WTC11 (cell line): Measurements from ENCODE around the gene SORCS2. TPM values are rescaled to one million over a fixed set of nuclear protein-coding genes. Genes with fewer than 3 reads are reported as not detected.
A peak's percentile ranks its signal among the peaks of the same experiment; 100 is the strongest.

Source experiments
- ATAC-seq: fragments of 200-7000 bp; cut with Tn5 transposase; 2 replicates; pipeline ENCODE4 v1.10.0; 2021; ENCODE audit warnings: mild to moderate bottlenecking, moderate library complexity
- CTCF ChIA-PET: fragments of 300-600 bp; sonication (Branson Sonifier 250); formaldehyde crosslinking; loops from one replicate; lab custom pipeline; 2021; ENCODE audit warnings: antibody characterized with exemption; lab: Charles Lee
- POLR2A ChIA-PET: fragments of 350-600 bp; sonication (Branson Sonifier 250); formaldehyde crosslinking; loops from one replicate; lab custom pipeline; 2021; ENCODE audit warnings: antibody characterized with exemption; lab: Charles Lee
- DNase-seq: peaks from one replicate; pipeline ENCODE4 v3.0.0; 2021; ENCODE audit warnings: low spot score
- H3K27ac Mint-ChIP-seq: 2 replicates; pipeline ENCODE4 v1.8.0; 2021; ENCODE audit warnings: mixed read lengths
- H3K27me3 Mint-ChIP-seq: 2 replicates; pipeline ENCODE4 v1.8.0; 2021; ENCODE audit warnings: low read depth, mild to moderate bottlenecking, moderate library complexity, mixed read lengths
- H3K36me3 Mint-ChIP-seq: 2 replicates; pipeline ENCODE4 v1.8.0; 2021; ENCODE audit warnings: mixed read lengths
- H3K4me1 Mint-ChIP-seq: 2 replicates; pipeline ENCODE4 v1.8.0; 2022; ENCODE audit warnings: mixed read lengths
- H3K4me3 Mint-ChIP-seq: 2 replicates; pipeline ENCODE4 v1.8.0; 2021; ENCODE audit warnings: mild to moderate bottlenecking, moderate library complexity, mixed read lengths
- H3K9me3 Mint-ChIP-seq: 2 replicates; pipeline ENCODE4 v1.8.0; 2021; ENCODE audit warnings: mixed read lengths
- EMX1 ChIP-seq: fragments of 250-450 bp; sonication (Bioruptor Pico); IDR thresholded peaks from 2 replicates; pipeline ENCODE4 v1.8.0; 2021; ENCODE audit warnings: mild to moderate bottlenecking
- GRHL2 ChIP-seq: fragments of 250-450 bp; sonication (Bioruptor Pico); IDR thresholded peaks from 2 replicates; pipeline ENCODE4 v1.8.0; 2022; ENCODE audit warnings: mild to moderate bottlenecking, moderate library complexity; ENCODE audit not compliant: insufficient replicate concordance, severe bottlenecking
- IRF2 ChIP-seq: sonication (generic); formaldehyde crosslinking; IDR thresholded peaks from 2 replicates; pipeline ENCODE4 v1.8.0; 2022; ENCODE audit warnings: low read depth, missing genetic modification reagents, borderline replicate concordance
- MXD4 ChIP-seq: fragments of 250-450 bp; sonication (Bioruptor Pico); IDR thresholded peaks from 2 replicates; pipeline ENCODE4 v1.8.0; 2021; ENCODE audit warnings: mild to moderate bottlenecking, moderate library complexity, borderline replicate concordance
- NR2C2 ChIP-seq: sonication (generic); formaldehyde crosslinking; IDR thresholded peaks from 2 replicates; pipeline ENCODE4 v1.8.0; 2022; ENCODE audit warnings: mild to moderate bottlenecking, missing genetic modification reagents
- NR3C1 ChIP-seq: sonication (generic); formaldehyde crosslinking; conservative IDR thresholded peaks from 2 replicates; pipeline ENCODE4 v1.8.1; 2023; ENCODE audit warnings: low read depth, mild to moderate bottlenecking, missing genetic modification reagents
- OVOL2 ChIP-seq: fragments of 250-450 bp; sonication (Bioruptor Pico); IDR thresholded peaks from 2 replicates; pipeline ENCODE4 v1.9.0; 2021; ENCODE audit warnings: mild to moderate bottlenecking, borderline replicate concordance
- SP1 ChIP-seq: sonication (generic); formaldehyde crosslinking; conservative IDR thresholded peaks from 2 replicates; pipeline ENCODE4 v1.8.1; 2022; ENCODE audit warnings: missing genetic modification reagents
- TCF7 ChIP-seq: sonication (generic); formaldehyde crosslinking; IDR thresholded peaks from 2 replicates; pipeline ENCODE4 v1.8.0; 2022; ENCODE audit warnings: mild to moderate bottlenecking, low read depth, missing genetic modification reagents, moderate library complexity
- TP53 ChIP-seq: sonication (generic); formaldehyde crosslinking; IDR thresholded peaks from 2 replicates; pipeline ENCODE4 v1.8.1; 2023; ENCODE audit warnings: mild to moderate bottlenecking, missing genetic modification reagents
- ZNF121 ChIP-seq: sonication (generic); formaldehyde crosslinking; IDR thresholded peaks from 2 replicates; pipeline ENCODE4 v1.8.0; 2023; ENCODE audit warnings: missing genetic modification reagents
- ZNF138 ChIP-seq: sonication (generic); formaldehyde crosslinking; conservative IDR thresholded peaks from 2 replicates; pipeline ENCODE4 v1.8.1; 2022; ENCODE audit warnings: mild to moderate bottlenecking, moderate library complexity, missing genetic modification reagents
- ZNF219 ChIP-seq: sonication (generic); formaldehyde crosslinking; IDR thresholded peaks from 2 replicates; pipeline ENCODE4 v1.8.0; 2023; ENCODE audit warnings: missing genetic modification reagents, mild to moderate bottlenecking, borderline replicate concordance
- ZNF232 ChIP-seq: sonication (generic); formaldehyde crosslinking; IDR thresholded peaks from 2 replicates; pipeline ENCODE4 v1.8.0; 2022; ENCODE audit warnings: mild to moderate bottlenecking, missing genetic modification reagents
- total RNA-seq: library from RNA; stranded (reverse); gene quantifications from 3 replicates; pipeline ENCODE4 v1.2.3, GENCODE V29; 2021
- TF ChIP-seq, protein P1 (sequence below): sonication (generic); formaldehyde crosslinking; IDR thresholded peaks from 2 replicates; pipeline ENCODE4 v1.8.1; 2022; ENCODE audit warnings: low read depth, mild to moderate bottlenecking, moderate library complexity, missing genetic modification reagents, borderline replicate concordance
- TF ChIP-seq, protein P2 (sequence below): sonication (generic); formaldehyde crosslinking; IDR thresholded peaks from 2 replicates; pipeline ENCODE4 v1.8.1; 2023; ENCODE audit warnings: mild to moderate bottlenecking, missing genetic modification reagents
- TF ChIP-seq, protein P3 (sequence below): sonication (generic); formaldehyde crosslinking; conservative IDR thresholded peaks from 2 replicates; pipeline ENCODE4 v1.8.1; 2022; ENCODE audit warnings: mild to moderate bottlenecking, missing genetic modification reagents
- TF ChIP-seq, protein P4 (sequence below): fragments of 250-450 bp; sonication (Bioruptor Pico); IDR thresholded peaks from 2 replicates; pipeline ENCODE4 v1.9.0; 2021; ENCODE audit warnings: mild to moderate bottlenecking
- TF ChIP-seq, protein P5 (sequence below): sonication (generic); formaldehyde crosslinking; IDR thresholded peaks from 2 replicates; pipeline ENCODE4 v1.8.1; 2023; ENCODE audit warnings: mild to moderate bottlenecking, missing genetic modification reagents, moderate library complexity
- TF ChIP-seq, protein P6 (sequence below): sonication (generic); formaldehyde crosslinking; IDR thresholded peaks from 2 replicates; pipeline ENCODE4 v1.8.0; 2022; ENCODE audit warnings: mild to moderate bottlenecking, missing genetic modification reagents
- TF ChIP-seq, protein P7 (sequence below): sonication (generic); formaldehyde crosslinking; IDR thresholded peaks from 2 replicates; pipeline ENCODE4 v1.8.0; 2022; ENCODE audit warnings: mild to moderate bottlenecking, missing genetic modification reagents
- TF ChIP-seq, protein P8 (sequence below): sonication (generic); formaldehyde crosslinking; IDR thresholded peaks from 2 replicates; pipeline ENCODE4 v1.8.0; 2022; ENCODE audit warnings: mild to moderate bottlenecking, missing genetic modification reagents

SORCS2 gene
- total RNA-seq, 1 experiment from 2014 or later = 6.6 TPM

DNA sequence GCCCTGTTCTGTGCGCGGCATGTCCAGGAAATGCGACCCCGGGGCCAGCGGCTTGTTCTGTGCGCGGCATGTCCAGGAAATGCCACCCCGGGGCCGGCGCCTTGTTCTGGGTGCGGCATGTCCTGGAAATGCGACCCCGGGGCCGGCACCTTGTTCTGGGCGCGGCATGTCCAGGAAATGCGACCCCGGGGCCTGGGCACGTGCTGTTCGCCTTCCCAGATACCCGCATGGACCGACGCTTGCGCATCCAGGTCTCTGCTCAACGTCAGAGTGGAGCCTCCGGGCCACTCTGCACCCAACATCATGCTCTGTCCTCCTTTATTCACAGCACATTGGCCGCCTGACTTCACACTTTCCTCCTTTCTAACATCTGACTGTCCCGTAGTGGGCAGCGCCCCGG lies 318.2 kb downstream of the SORCS2 start:
- Mint-ChIP-seq H3K9me3 (no peaks in the 10 kb centered on the region), H3K27ac (peak overlapping the region; percentile 16; the same call in 1 of the 2 replicates), H3K4me3 (no peak overlapping the region), H3K4me1 (peaks cover 12% of the 10 kb centered on the region), H3K36me3 (no peaks in the 10 kb centered on the region), H3K27me3 (no peaks in the 10 kb centered on the region)
- ChIA-PET POLR2A (no interaction called here), CTCF (no interaction called here)
- DNase-seq (no peak), ATAC-seq (no peak)
- TF ChIP-seq ZNF121 (CRISPR knock-in tag) (no peak), TP53 (CRISPR knock-in tag) (no peak), ZNF219 (CRISPR knock-in tag) (no peak), OVOL2 (CRISPR knock-in tag) (no peak), TCF7 (CRISPR knock-in tag) (no peak), EMX1 (CRISPR knock-in tag) (no peak), IRF2 (no peak), ZNF138 (CRISPR knock-in tag) (no peak), NR2C2 (CRISPR knock-in tag) (no peak), ZNF232 (CRISPR knock-in tag) (no peak), SP1 (CRISPR knock-in tag) (no peak), MXD4 (CRISPR knock-in tag) (no peak), GRHL2 (CRISPR knock-in tag) (no peak)
- TF ChIP-seq, protein P1, sequence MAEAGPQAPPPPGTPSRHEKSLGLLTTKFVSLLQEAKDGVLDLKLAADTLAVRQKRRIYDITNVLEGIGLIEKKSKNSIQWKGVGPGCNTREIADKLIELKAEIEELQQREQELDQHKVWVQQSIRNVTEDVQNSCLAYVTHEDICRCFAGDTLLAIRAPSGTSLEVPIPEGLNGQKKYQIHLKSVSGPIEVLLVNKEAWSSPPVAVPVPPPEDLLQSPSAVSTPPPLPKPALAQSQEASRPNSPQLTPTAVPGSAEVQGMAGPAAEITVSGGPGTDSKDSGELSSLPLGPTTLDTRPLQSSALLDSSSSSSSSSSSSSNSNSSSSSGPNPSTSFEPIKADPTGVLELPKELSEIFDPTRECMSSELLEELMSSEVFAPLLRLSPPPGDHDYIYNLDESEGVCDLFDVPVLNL (CRISPR knock-in tag) = no peak
- TF ChIP-seq, protein P2, sequence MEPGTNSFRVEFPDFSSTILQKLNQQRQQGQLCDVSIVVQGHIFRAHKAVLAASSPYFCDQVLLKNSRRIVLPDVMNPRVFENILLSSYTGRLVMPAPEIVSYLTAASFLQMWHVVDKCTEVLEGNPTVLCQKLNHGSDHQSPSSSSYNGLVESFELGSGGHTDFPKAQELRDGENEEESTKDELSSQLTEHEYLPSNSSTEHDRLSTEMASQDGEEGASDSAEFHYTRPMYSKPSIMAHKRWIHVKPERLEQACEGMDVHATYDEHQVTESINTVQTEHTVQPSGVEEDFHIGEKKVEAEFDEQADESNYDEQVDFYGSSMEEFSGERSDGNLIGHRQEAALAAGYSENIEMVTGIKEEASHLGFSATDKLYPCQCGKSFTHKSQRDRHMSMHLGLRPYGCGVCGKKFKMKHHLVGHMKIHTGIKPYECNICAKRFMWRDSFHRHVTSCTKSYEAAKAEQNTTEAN (CRISPR knock-in tag) = no peak
- TF ChIP-seq, protein P3, sequence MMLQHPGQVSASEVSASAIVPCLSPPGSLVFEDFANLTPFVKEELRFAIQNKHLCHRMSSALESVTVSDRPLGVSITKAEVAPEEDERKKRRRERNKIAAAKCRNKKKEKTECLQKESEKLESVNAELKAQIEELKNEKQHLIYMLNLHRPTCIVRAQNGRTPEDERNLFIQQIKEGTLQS = no peak
- TF ChIP-seq, protein P4, sequence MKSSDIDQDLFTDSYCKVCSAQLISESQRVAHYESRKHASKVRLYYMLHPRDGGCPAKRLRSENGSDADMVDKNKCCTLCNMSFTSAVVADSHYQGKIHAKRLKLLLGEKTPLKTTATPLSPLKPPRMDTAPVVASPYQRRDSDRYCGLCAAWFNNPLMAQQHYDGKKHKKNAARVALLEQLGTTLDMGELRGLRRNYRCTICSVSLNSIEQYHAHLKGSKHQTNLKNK = no peak
- TF ChIP-seq, protein P5, sequence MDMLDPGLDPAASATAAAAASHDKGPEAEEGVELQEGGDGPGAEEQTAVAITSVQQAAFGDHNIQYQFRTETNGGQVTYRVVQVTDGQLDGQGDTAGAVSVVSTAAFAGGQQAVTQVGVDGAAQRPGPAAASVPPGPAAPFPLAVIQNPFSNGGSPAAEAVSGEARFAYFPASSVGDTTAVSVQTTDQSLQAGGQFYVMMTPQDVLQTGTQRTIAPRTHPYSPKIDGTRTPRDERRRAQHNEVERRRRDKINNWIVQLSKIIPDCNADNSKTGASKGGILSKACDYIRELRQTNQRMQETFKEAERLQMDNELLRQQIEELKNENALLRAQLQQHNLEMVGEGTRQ = no peak
- TF ChIP-seq, protein P6, sequence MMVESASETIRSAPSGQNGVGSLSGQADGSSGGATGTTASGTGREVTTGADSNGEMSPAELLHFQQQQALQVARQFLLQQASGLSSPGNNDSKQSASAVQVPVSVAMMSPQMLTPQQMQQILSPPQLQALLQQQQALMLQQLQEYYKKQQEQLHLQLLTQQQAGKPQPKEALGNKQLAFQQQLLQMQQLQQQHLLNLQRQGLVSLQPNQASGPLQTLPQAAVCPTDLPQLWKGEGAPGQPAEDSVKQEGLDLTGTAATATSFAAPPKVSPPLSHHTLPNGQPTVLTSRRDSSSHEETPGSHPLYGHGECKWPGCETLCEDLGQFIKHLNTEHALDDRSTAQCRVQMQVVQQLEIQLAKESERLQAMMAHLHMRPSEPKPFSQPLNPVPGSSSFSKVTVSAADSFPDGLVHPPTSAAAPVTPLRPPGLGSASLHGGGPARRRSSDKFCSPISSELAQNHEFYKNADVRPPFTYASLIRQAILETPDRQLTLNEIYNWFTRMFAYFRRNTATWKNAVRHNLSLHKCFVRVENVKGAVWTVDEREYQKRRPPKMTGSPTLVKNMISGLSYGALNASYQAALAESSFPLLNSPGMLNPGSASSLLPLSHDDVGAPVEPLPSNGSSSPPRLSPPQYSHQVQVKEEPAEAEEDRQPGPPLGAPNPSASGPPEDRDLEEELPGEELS (CRISPR knock-in tag) = no peak

DNA sequence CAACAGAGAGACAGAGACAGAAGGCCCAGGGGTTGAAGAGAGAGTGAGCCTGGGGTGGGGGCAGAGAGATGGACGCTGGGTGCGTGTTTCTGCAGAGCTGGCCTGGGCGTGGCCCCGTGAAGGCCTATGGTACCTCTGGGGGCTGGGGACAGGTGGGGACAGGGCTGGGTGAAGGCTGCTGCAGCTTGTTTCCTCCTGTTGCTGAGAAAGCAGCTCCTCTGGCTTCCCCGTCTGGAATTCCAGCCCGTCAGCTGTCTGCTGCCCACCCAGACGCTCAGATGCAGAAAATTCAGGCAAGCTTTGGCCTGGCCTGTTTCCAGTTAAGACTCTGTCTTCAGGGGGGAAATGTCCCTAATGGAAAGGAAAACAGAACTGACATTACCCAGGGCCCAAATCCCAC lies 319.2 kb downstream of the SORCS2 start:
- no peak overlapping the region for H3K4me3 Mint-ChIP-seq
- TF ChIP-seq NR3C1 (CRISPR knock-in tag) = no peak
- TF ChIP-seq, protein P7, sequence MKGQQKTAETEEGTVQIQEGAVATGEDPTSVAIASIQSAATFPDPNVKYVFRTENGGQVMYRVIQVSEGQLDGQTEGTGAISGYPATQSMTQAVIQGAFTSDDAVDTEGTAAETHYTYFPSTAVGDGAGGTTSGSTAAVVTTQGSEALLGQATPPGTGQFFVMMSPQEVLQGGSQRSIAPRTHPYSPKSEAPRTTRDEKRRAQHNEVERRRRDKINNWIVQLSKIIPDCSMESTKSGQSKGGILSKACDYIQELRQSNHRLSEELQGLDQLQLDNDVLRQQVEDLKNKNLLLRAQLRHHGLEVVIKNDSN (CRISPR knock-in tag) = no peak
- TF ChIP-seq, protein P8, sequence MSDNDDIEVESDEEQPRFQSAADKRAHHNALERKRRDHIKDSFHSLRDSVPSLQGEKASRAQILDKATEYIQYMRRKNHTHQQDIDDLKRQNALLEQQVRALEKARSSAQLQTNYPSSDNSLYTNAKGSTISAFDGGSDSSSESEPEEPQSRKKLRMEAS (CRISPR knock-in tag) = no peak
- TF ChIP-seq, all 79 proteins: peak for 0
- Mint-ChIP-seq H3K9me3 (no peaks in the 10 kb centered on the region), H3K27ac (no peak overlapping the region), H3K27me3 (no peaks in the 10 kb centered on the region), H3K36me3 (no peaks in the 10 kb centered on the region), H3K4me1 (peaks cover 16% of the 10 kb centered on the region)
- CTCF ChIA-PET = no interaction called here
- no peak for DNase-seq
- no peak for ATAC-seq
- POLR2A ChIA-PET = no interaction called here
